ENCODE results near the gene PPP1R12B. TPM values are rescaled to one million over a fixed set of nuclear protein-coding genes. Genes with fewer than 3 reads are reported as not detected.

The PPP1R12B gene
- total RNA-seq, 1 donor from 2014 or later: 31.2 TPM

GRCh38 chr1:202563818-202564217 is 215.3 kb downstream of the PPP1R12B start:
- peaks cover 47% of the 10 kb centered on the region for H3K4me1 Mint-ChIP-seq (ENCODE audit: unreplicated experiment)
- no peaks in the 10 kb centered on the region for H3K27me3 Mint-ChIP-seq
- H3K4me3 Mint-ChIP-seq: no peak overlapping the region
- H3K36me3 Mint-ChIP-seq: peaks cover 9% of the 10 kb centered on the region
- TF ChIP-seq CTCF (conservative IDR thresholded peaks at IDR 0.05): no peak
- no peaks in the 10 kb centered on the region for H3K9me3 Mint-ChIP-seq
- DNase-seq (ENCODE audit: extremely low spot score, unreplicated experiment): no peak
- H3K27ac Mint-ChIP-seq: no peak overlapping the region

GRCh38 chr1:202564958-202565495 is 216.5 kb downstream of the PPP1R12B start:
- H3K27me3 Mint-ChIP-seq: no peaks in the 10 kb centered on the region
- no peaks in the 10 kb centered on the region for H3K9me3 Mint-ChIP-seq
- no peak overlapping the region for H3K4me3 Mint-ChIP-seq
- no peak for TF ChIP-seq CTCF (conservative IDR thresholded peaks at IDR 0.05)
- H3K27ac Mint-ChIP-seq: no peak overlapping the region
- H3K36me3 Mint-ChIP-seq: peaks cover 9% of the 10 kb centered on the region
- H3K4me1 Mint-ChIP-seq (ENCODE audit: unreplicated experiment): peaks cover 51% of the 10 kb centered on the region
- no peak for DNase-seq (ENCODE audit: extremely low spot score, unreplicated experiment)

DNA sequence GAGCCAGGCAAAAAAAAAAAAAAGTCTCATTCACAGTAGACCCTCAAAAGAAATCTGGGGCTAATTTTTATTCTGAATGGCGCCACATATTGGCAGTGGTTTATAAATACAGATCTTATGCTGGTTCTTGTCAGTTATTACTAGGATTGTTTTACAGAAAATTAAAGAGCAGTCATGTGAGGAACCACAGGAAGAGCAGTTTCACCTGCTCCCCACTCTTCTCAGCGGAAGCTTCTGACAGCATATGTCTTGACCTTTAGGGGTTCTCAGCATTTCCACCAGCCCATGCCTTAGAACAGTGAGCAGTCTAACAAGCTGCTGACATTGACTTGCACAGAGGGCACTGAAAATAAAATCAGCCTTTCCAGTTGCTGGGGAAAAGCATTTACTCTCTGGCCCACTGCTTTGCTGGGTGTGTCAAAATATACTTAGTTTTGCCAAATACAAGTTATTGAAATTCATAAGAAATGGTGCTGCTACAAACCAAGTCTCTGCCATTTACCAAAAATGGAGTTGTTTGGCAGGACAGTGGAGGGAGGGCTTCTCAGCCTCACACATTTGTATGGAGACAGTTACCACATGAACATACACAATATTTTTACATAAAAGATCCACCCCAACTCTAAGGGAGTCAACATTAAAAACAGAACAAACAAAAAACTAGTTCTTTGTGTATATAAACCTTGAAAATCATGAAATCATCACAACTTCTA is 217.5 kb downstream of the PPP1R12B start:
- Mint-ChIP-seq H3K27ac (peak overlapping the region; percentile 35), H3K36me3 (peaks cover 9% of the 10 kb centered on the region), H3K9me3 (no peaks in the 10 kb centered on the region), H3K4me3 (peak overlapping the region; percentile 22), H3K4me1 (ENCODE audit: unreplicated experiment) (peaks cover 51% of the 10 kb centered on the region), H3K27me3 (no peaks in the 10 kb centered on the region)
- TF ChIP-seq CTCF (conservative IDR thresholded peaks at IDR 0.05): no peak
- no peak for DNase-seq (ENCODE audit: extremely low spot score, unreplicated experiment)

GRCh38 chr1:202567738-202568137 is 219.2 kb downstream of the PPP1R12B start:
- TF ChIP-seq CTCF (conservative IDR thresholded peaks at IDR 0.05): no peak
- no peaks in the 10 kb centered on the region for H3K9me3 Mint-ChIP-seq
- no peak for DNase-seq (ENCODE audit: extremely low spot score, unreplicated experiment)
- H3K4me1 Mint-ChIP-seq (ENCODE audit: unreplicated experiment): peaks cover 44% of the 10 kb centered on the region
- H3K36me3 Mint-ChIP-seq: peaks cover 6% of the 10 kb centered on the region
- H3K27ac Mint-ChIP-seq: peak overlapping the region; percentile 54
- peak overlapping the region; percentile 49 for H3K4me3 Mint-ChIP-seq
- no peaks in the 10 kb centered on the region for H3K27me3 Mint-ChIP-seq

- no peak for TF ChIP-seq CTCF (conservative IDR thresholded peaks at IDR 0.05)
- Mint-ChIP-seq H3K9me3 (no peaks in the 10 kb centered on the region), H3K27me3 (no peaks in the 10 kb centered on the region), H3K4me1 (ENCODE audit: unreplicated experiment) (peaks cover 50% of the 10 kb centered on the region), H3K36me3 (peaks cover 12% of the 10 kb centered on the region), H3K27ac (peak overlapping the region; percentile 74), H3K4me3 (no peak overlapping the region)
- DNase-seq (ENCODE audit: extremely low spot score, unreplicated experiment): no peak
These were observed 219.9 kb downstream of the PPP1R12B start for GRCh38 chr1:202568410-202568809.
